HG02763 (cell line): ENCODE measurements around the gene ATL3.
"Not testable (repeated sequence)": the region's sequence is repeated elsewhere in the genome, so short reads cannot be mapped to it uniquely, and the experiment has no call there.

Experiments
- ATAC-seq: cut with Tn5 transposase; IDR thresholded peaks from one replicate; pipeline ENCODE4 v1.9.1; 2021; ENCODE audit warnings: mild to moderate bottlenecking, moderate library complexity; ENCODE audit not compliant: unreplicated experiment

The ATL3 gene

GRCh38 chr11:63595296-63595695, 75.9 kb downstream of the ATL3 start:
- no peak for ATAC-seq

- ATAC-seq: no peak
These were observed 78.2 kb downstream of the ATL3 start for GRCh38 chr11:63592975-63593395.

- ATAC-seq: no peak
These were observed 81.0 kb downstream of the ATL3 start for GRCh38 chr11:63590024-63590788.

- ATAC-seq: no peak
These were observed 82.2 kb downstream of the ATL3 start for GRCh38 chr11:63589000-63589399.

- ATAC-seq: no peak
These were observed 84.6 kb downstream of the ATL3 start for GRCh38 chr11:63586451-63587166.

- ATAC-seq: no peak
These were observed 87.9 kb downstream of the ATL3 start for GRCh38 chr11:63583357-63583677.

GRCh38 chr11:63581224-63581623, 90.0 kb downstream of the ATL3 start:
- not testable (repeated sequence) for ATAC-seq

- ATAC-seq: not testable (repeated sequence)
These were observed 92.3 kb downstream of the ATL3 start for GRCh38 chr11:63578882-63579281.

GRCh38 chr11:63574856-63575602, 96.1 kb downstream of the ATL3 start:
- no peak for ATAC-seq
